Measurements from ENCODE around the gene ANKRD50. TPM values are rescaled to one million over a fixed set of nuclear protein-coding genes. Genes with fewer than 3 reads are reported as not detected.

ANKRD50 gene, protein sequence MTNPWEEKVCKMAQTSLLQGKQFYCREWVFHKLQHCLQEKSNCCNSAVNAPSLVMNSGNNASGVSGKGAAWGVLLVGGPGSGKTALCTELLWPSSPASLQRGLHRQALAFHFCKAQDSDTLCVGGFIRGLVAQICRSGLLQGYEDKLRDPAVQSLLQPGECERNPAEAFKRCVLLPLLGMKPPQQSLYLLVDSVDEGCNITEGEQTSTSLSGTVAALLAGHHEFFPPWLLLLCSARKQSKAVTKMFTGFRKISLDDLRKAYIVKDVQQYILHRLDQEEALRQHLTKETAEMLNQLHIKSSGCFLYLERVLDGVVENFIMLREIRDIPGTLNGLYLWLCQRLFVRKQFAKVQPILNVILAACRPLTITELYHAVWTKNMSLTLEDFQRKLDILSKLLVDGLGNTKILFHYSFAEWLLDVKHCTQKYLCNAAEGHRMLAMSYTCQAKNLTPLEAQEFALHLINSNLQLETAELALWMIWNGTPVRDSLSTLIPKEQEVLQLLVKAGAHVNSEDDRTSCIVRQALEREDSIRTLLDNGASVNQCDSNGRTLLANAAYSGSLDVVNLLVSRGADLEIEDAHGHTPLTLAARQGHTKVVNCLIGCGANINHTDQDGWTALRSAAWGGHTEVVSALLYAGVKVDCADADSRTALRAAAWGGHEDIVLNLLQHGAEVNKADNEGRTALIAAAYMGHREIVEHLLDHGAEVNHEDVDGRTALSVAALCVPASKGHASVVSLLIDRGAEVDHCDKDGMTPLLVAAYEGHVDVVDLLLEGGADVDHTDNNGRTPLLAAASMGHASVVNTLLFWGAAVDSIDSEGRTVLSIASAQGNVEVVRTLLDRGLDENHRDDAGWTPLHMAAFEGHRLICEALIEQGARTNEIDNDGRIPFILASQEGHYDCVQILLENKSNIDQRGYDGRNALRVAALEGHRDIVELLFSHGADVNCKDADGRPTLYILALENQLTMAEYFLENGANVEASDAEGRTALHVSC (N-terminal part only)
- total RNA-seq (2014; rRNA removed; shearing (Covaris generic)) = 8.6 and 8.7 TPM in 2 replicates

DNA sequence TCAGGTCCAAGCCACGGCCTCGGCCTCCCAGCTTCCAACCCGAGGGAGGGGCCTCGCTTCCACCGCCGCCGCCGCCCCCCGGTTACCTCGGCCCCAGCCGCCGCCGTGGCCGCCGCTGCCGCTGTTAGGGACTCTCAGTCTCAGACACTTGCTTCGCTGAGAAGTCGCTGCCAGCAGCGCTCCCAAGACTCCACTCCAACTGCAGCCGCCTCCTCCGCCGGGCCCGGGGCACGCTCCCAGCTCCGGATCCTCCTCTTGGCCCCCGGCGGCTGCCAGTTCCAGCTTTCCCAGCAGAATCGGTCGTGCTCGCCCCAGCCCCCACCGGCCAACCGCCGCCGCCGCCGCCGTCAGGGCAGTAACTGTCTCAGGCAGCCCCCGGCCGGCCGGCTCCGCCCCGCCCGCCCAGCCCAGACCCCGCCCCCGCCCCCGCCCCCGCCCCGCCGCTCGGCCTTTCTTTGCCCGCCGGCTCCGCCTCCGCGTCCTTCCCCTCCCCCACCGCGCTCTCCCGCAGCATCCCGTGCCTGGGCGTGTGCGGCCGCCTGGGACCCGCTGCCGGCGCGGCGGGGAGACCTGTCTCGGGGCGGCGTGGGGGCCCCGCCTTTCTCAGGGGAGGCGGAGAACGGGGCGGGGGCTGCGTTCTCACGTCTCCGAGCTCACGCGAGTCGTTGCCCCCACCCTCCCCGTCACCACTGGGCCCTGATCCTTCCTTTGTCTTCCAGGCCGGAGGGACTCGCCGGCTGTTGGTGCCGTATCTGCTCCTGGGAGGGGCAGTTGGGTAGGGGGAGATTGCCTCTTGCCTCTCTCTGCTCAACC, at the start of gene ANKRD50:
Gene ANKRD50, minus strand, starts transcription at position 361 of the 813 bp plus-strand sequence. CDS start 2,221 bp downstream, outside the sequence.
- DNase-seq (ENCODE audit: low spot score) = peak; percentile 92

- no peak for DNase-seq (ENCODE audit: low spot score)
Measured at GRCh38 chr4:124757126-124757525, 44.6 kb upstream of the ANKRD50 start.

DNA sequence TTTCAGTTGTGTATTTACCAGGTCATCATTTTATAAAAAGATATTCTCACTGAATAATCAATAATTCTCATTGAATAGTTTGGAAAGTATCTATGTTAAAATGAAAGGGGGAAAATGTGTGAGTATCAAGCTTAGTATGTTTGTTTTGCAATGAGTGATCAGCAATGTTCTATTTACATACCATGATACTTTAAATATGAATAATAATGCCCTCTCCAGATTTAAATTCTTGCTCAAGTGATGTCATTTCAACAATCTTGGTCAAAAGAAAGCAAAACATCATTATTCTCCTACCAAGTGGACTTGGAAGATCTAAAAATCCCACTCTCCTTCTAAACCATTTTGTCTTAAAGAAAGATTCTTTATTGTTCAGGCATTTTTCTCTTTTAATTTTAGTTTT, 42.1 kb upstream of the ANKRD50 start:
- no peak for DNase-seq (ENCODE audit: low spot score)

DNA sequence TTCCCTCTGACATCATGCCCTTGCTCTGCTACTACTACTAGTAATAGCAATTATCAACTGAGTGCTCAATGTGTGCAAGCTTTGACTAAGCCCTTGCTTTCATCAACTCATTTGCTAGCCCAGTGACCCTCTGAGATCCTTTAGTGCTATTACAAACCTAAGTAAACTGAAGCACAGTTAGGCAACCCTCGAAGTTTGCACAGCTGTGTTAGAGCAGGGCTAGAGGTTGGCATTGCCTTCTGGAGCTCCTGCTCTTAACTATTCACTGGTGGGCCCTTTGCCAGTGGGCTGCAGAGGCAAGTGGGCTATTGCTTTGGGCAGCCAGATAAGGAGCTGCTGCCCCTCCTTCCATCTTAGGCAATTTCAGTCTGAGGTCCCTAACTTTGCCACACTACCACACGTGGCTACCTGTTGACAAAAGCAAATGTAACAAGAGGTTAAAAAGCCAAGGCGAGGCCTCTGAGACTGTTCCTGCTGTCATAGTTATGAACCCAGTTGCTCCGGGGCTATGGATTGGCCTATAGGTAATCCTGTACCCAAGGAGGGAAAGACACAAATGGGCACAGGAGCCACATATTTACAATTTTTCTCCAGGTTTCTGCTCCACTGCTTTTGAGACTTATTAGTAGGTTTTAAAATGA, 41.5 kb upstream of the ANKRD50 start:
- no peak for DNase-seq (ENCODE audit: low spot score)

DNA sequence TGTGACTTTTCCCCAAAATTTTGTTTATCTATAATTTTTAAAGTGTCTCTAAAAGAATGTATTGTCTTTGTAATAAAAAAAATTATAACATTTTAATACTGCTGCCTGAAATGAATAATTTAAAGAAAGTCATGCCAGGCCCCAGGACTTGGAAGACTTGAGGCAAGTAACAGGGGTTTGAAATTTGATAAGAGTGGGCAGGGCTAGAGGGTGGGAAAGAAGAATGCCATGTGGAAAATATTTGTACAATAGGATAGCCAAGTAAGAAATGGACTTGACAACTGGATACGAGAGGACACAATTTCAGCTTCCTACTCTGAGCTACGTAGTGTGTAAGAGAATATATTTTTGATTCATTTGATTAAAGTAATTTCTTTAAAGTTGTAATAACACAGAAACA, 36.9 kb upstream of the ANKRD50 start:
- DNase-seq (ENCODE audit: low spot score) = no peak

GRCh38 chr4:124748965-124749364, 36.4 kb upstream of the ANKRD50 start:
- DNase-seq (ENCODE audit: low spot score) = no peak

DNA sequence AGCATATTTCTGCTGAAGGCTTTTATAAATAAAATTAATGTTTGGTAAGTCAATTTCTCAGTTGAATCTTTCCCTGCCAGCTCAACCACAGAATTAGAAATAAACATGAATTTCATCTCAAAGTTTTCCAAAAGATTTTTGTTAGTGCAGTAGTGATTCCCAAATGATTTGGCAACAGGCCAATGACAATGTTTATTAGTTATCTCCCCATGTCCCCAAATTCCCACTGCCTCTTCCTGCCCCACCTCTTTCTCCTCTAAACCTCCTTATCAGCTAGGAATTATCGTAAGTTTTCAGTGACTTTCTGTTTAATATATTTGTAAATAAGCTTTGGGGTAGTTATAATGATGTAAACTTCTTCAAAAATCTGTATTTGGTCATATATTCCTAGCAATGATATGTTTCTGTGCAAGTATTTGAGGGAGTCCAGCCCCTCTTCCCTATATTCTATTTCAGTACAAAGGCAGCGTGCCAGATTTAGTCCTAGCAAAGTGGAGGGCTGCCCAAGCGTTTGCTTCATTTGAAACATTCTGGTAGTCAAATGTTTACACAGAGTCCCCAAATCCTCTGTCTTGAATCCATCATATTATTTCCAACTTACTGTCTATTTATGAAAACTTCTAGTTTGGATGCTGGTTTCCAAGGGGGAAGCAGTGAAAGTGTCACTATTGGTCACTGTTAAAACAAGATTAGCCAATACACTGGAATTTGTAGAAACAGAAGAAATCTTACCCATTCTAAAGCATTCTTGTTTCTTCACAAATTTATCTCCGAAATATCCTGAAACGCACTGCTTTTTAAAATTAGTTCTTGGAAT, 33.7 kb upstream of the ANKRD50 start:
- DNase-seq (ENCODE audit: low spot score) = no peak

- DNase-seq (ENCODE audit: low spot score) = no peak
Measured at GRCh38 chr4:124743711-124744110, 31.2 kb upstream of the ANKRD50 start.

GRCh38 chr4:124740501-124740900, 28.0 kb upstream of the ANKRD50 start:
- no peak for DNase-seq (ENCODE audit: low spot score)

DNA sequence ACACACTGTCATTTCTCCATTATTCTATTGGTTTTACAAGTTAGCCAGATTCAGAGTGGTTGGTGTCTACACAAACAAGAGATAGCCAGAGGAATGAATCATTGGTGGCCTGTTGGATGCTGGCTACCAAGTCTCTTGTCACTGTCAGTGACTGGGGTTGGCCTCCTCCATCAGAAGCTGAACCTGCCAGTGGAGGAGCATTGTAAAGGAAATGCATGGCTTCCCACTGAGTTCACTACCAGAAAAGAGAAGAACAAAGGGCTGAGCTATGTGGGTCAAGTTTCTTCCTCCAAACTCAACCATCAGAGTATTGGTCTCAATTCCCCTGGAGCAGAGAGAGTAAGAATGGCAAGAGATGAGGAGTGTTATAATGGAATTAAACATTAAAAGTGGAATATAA, 26.5 kb upstream of the ANKRD50 start:
- no peak for DNase-seq (ENCODE audit: low spot score)

DNA sequence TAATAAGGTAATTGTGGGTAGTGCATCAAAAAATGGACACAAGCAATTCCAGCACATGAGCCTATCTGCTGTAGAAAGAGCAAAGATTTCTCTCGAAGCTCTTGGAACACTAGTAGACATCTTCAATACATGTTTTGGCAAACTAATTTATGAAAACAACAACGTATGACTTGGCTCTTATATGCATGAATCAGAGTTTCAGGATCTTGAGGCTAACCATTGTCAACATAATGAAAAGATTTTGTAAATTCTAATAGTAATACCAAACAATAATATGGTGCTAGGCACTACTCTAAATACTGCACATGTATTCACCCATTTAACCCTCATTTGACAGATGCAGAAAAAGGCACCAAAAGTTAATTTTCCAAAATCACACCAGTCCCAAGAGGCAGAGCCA, 25.1 kb upstream of the ANKRD50 start:
- no peak for DNase-seq (ENCODE audit: low spot score)

- DNase-seq (ENCODE audit: low spot score) = no peak
Measured at GRCh38 chr4:124736526-124736925, 24.0 kb upstream of the ANKRD50 start.

GRCh38 chr4:124727331-124727890, 14.9 kb upstream of the ANKRD50 start:
- no peak for DNase-seq (ENCODE audit: low spot score)

DNA sequence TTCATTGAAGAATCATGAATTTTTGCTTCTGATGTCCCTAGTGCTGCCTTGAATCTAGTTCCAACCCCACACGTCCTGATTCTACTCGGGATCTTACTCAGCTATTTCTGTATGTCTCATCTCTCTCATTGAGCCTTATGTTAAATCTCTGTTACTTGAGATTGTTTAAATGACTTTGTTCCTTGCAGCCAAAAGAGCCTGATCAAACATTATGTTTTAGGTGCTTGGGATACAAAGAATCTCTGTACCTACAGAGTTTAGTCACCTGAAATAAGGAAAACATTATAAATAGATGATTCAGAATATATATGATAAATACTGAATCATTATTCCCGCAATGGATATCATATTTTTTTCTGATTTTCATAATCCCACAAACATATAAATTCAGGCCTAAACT, 13.7 kb upstream of the ANKRD50 start:
- DNase-seq (ENCODE audit: low spot score) = no peak

DNA sequence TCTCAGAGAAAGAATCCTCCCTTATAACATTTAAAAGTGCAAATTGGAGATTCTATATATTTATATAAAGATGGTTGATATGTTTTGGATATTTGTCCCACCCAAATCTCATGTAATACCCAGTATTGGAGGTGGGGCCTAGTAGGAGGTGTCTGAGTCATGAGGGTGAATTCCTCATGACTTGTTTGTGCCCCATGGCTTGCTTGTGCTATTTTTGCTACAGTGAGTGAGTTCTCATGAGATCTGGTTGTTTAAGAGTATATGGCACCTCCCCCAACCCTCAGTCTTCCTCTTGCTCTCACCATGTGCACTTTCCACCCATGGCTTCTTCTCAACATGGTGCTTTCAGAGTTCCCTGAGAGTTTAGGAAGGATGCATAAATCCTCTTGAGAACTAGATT, 9.5 kb upstream of the ANKRD50 start:
- DNase-seq (ENCODE audit: low spot score) = no peak

DNA sequence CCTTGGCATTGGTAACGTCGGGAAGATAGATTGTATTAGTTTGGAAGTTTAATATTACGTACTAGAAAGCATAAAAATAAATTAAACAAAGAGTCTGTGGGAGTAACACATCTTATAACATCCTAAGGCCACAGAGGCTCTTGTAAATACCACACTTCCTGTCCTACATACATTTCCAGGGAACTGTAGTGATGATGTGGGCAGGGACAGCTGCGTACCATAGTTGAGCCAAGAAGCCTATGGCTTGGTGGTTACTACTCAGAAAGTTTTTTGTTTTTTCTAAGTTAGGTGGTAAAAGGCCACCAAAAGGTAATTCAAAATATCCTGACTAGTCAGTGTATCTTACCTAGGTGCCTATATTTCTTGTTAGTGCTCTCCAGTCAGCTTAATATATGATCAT, 4.6 kb upstream of the ANKRD50 start:
- DNase-seq (ENCODE audit: low spot score) = no peak

GRCh38 chr4:124713185-124713592, 657 bp upstream of the ANKRD50 start:
- peak; percentile 77 for DNase-seq (ENCODE audit: low spot score)

GRCh38 chr4:124711471-124712371, 811 bp downstream of the ANKRD50 start:
- DNase-seq (ENCODE audit: low spot score) = peak; percentile 68

GRCh38 chr4:124710911-124711310, 1.6 kb downstream of the ANKRD50 start:
- DNase-seq (ENCODE audit: low spot score) = no peak

All from H4 (cell line).